Heart left ventricle (tissue), 13 donors: ENCODE results near the gene SKI.

Experiments used
- POLR2A ChIP-seq, 2 donors: fragments of 450-650 bp; IDR thresholded peaks; one replicate each; pipeline ENCODE4 v1.6.1; 2017; ENCODE audit warnings: antibody characterized with exemption in 2 of 2, mild to moderate bottlenecking in 2 of 2, moderate library complexity in 2 of 2
- TF ChIP-seq, protein P1 (sequence below), 12 donors: fragments of 200-600 bp; sonication (generic) in 4 of 12; IDR thresholded peaks; one replicate each; pipeline versions ENCODE4 v1.5.0 to v1.8.0; 2018 to 2022; ENCODE audit warnings: antibody characterized with exemption in 12 of 12, mild to moderate bottlenecking in 5 of 12
- donor health status: ischemic (EF 13 %, LVEDD 7.1; RV severe dilation, severe dysfunction).
- donor health status: DM: no; HTN: yes; CAD: no.
- donor health status: DM: no; HTN: no; CAD: no.
- donor health status: ischemic (EF 25% LVEDD 6.9; RV normal size, moderate dysfunction).
- donor health status: ischemic (EF 25% LVEDD 5.7; RV mildly dilated, moderate dysfunction).
- donor health status: ischemic (EF 35%, LVEDD 5.7; RV mildly dilated, moderate dysfunction).
- donor health status: nonischemic (EF 11% LVEDD 7.7; RV severe dilation, severe dysfunction).
- donor health status: DM: yes; HTN: yes; CAD: no.
- donor health status: PGD.
- donor health status: ischemic (EF 29% LVEDD 5.4; RV normal size, mild dysfunction).
- donor health status: nonischemic (EF 23%, LVEDD 6.1; RV moderate dilation, normal function).

DNA sequence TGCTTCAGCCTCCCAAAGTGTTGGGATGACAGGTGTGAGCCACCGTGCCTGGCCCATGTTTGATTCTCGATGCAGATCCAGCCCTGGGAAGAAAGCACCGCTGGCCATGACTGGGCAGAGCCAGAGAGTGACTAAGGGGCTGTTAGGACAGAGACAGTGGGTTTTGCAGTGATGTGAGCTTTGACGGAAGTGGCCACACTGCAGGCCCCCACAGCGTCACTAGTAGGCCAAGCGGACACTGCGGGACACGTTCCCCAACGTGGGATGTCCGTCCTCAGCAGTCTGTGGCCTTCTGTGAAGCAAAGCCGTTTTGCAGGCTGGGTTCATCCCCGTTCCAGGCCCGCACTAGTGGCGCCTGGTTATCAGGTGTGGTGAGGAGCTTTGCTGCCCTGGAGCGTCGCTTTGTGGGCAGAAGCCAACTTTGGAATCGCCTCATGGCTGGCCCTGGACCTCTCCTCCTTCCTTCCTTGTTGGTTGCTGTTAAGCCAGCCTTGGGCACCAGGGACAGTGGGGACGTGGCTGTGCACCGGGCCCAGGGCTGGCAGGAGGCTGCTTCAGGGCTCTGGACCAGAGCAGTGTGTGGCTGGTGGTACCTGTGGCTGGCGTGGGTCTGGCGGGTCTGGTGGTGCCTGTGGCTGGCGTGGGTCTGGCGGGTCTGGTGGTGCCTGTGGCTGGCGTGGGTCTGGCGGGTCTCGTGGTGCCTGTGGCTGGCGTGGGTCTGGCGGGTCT lies 41.2 kb downstream of the SKI start:
- TF ChIP-seq, protein P1, sequence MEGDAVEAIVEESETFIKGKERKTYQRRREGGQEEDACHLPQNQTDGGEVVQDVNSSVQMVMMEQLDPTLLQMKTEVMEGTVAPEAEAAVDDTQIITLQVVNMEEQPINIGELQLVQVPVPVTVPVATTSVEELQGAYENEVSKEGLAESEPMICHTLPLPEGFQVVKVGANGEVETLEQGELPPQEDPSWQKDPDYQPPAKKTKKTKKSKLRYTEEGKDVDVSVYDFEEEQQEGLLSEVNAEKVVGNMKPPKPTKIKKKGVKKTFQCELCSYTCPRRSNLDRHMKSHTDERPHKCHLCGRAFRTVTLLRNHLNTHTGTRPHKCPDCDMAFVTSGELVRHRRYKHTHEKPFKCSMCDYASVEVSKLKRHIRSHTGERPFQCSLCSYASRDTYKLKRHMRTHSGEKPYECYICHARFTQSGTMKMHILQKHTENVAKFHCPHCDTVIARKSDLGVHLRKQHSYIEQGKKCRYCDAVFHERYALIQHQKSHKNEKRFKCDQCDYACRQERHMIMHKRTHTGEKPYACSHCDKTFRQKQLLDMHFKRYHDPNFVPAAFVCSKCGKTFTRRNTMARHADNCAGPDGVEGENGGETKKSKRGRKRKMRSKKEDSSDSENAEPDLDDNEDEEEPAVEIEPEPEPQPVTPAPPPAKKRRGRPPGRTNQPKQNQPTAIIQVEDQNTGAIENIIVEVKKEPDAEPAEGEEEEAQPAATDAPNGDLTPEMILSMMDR (IDR thresholded peaks at IDR 0.05) = no peak
- TF ChIP-seq POLR2A (IDR thresholded peaks at IDR 0.05) = no peak
